Neuronal stem cell (in vitro differentiated cells): Measurements from ENCODE around the gene MCF2L2.

Experiments used
- DNase-seq: peaks from one replicate; pipeline ENCODE4 v3.0.0-alpha.2; 2013; ENCODE audit warnings: low spot score
- H2AFZ ChIP-seq: one replicate; pipeline ENCODE4 v1.6.1; 2013; ENCODE audit warnings: mild to moderate bottlenecking, low read length, inconsistent platforms
- H2AK5ac ChIP-seq: 2 replicates; pipeline ENCODE4 v1.6.1; 2013; ENCODE audit warnings: low read depth, mild to moderate bottlenecking, inconsistent platforms, low read length, moderate library complexity, mixed read lengths
- H2BK120ac ChIP-seq: 2 replicates; pipeline ENCODE4 v1.6.1; 2013; ENCODE audit warnings: low read depth, mild to moderate bottlenecking, inconsistent platforms, low read length, moderate library complexity, mixed read lengths
- H2BK12ac ChIP-seq: one replicate; pipeline ENCODE4 v1.6.1; 2013; ENCODE audit warnings: low read length, inconsistent platforms
- H2BK15ac ChIP-seq: 2 replicates; pipeline ENCODE4 v1.6.1; 2013; ENCODE audit warnings: mild to moderate bottlenecking, low read length, inconsistent platforms, mixed read lengths
- H2BK5ac ChIP-seq: one replicate; pipeline ENCODE4 v1.6.1; 2013; ENCODE audit warnings: inconsistent platforms, mild to moderate bottlenecking, low read length, moderate library complexity
- H3K14ac ChIP-seq: one replicate; pipeline ENCODE4 v1.6.1; 2013; ENCODE audit warnings: low read length, inconsistent platforms
- H3K18ac ChIP-seq: 2 replicates; pipeline ENCODE4 v1.6.1; 2013; ENCODE audit warnings: low read length, inconsistent platforms
- H3K23ac ChIP-seq: 2 replicates; pipeline ENCODE4 v1.6.1; 2013; ENCODE audit warnings: low read depth, mild to moderate bottlenecking, mixed read lengths, low read length, inconsistent platforms; ENCODE audit not compliant: poor library complexity
- H3K27ac ChIP-seq: replicated peaks from 3 replicates; pipeline ENCODE4 v1.5.1; 2013; ENCODE audit warnings: low read length, inconsistent platforms
- H3K27me3 ChIP-seq, 3 experiments: 2 replicates each; pipeline ENCODE4 v1.6.1; 2013; ENCODE audit warnings: low read length in 3 of 3, mild to moderate bottlenecking in 2 of 3, inconsistent platforms in 1 of 3, low read depth in 1 of 3, mixed read lengths in 1 of 3, moderate library complexity in 1 of 3; ENCODE audit not compliant: control insufficient read depth in 3 of 3, insufficient read depth in 3 of 3
- H3K36me3 ChIP-seq, 2 donors: replicated peaks in 1 of 2; 2 replicates each; pipeline ENCODE4 v1.6.1; 2013; ENCODE audit warnings: low read length in 2 of 2; ENCODE audit not compliant: control insufficient read depth in 2 of 2, insufficient read depth in 2 of 2
- H3K4ac ChIP-seq: 2 replicates; pipeline ENCODE4 v1.6.1; 2013; ENCODE audit warnings: inconsistent platforms, mild to moderate bottlenecking, low read length, moderate library complexity
- H3K4me1 ChIP-seq, 2 donors: 1 replicate in 1 of 2; 2 replicates in 1 of 2; pipeline ENCODE4 v1.6.1; 2013; ENCODE audit warnings: low read length in 2 of 2, low read depth in 1 of 2; ENCODE audit not compliant: control insufficient read depth in 2 of 2, insufficient read depth in 1 of 2
- H3K4me2 ChIP-seq: one replicate; pipeline ENCODE4 v1.6.1; 2013; ENCODE audit warnings: mild to moderate bottlenecking, low read length, inconsistent platforms; ENCODE audit not compliant: insufficient read depth, poor library complexity, severe bottlenecking
- H3K4me3 ChIP-seq, 2 donors: 2 replicates each; pipeline ENCODE4 v1.5.1; 2013; ENCODE audit warnings: low read length in 2 of 2, mild to moderate bottlenecking in 2 of 2, inconsistent platforms in 1 of 2, moderate library complexity in 1 of 2
- H3K79me1 ChIP-seq: one replicate; pipeline ENCODE4 v1.6.1; 2013; ENCODE audit warnings: low read depth, mild to moderate bottlenecking, inconsistent platforms, low read length, moderate library complexity
- H3K9ac ChIP-seq: one replicate; pipeline ENCODE4 v1.6.1; 2013; ENCODE audit warnings: mild to moderate bottlenecking, low read depth, low read length, inconsistent platforms; ENCODE audit not compliant: poor library complexity
- H3K9me3 ChIP-seq, 2 donors: replicated peaks in 1 of 2; 2 replicates each; pipeline versions ENCODE3 to v1.6.1; 2013; ENCODE audit warnings: low read length in 2 of 2, mild to moderate bottlenecking in 2 of 2, inconsistent platforms in 1 of 2, low read depth in 1 of 2, mixed read lengths in 1 of 2, moderate library complexity in 1 of 2; ENCODE audit not compliant: control insufficient read depth in 2 of 2, insufficient read depth in 1 of 2
- H4K8ac ChIP-seq: one replicate; pipeline ENCODE4 v1.6.1; 2013; ENCODE audit warnings: low read depth, mild to moderate bottlenecking, inconsistent platforms, low read length, moderate library complexity
- H4K91ac ChIP-seq: one replicate; pipeline ENCODE4 v1.6.1; 2013; ENCODE audit warnings: low read length, low read depth, mild to moderate bottlenecking, inconsistent platforms; ENCODE audit not compliant: poor library complexity
- WGBS, 2 donors: extraction: QIAGEN DNeasy Blood & Tissue Kit; methylation state at CpG; one replicate each; pipeline ENCODE4 v1.1.7; 2013; ENCODE audit warnings: missing lambda C conversion rate in 2 of 2, mixed read lengths in 1 of 2; ENCODE audit not compliant: insufficient read length in 2 of 2, insufficient replicate concordance in 1 of 2; ENCODE audit errors: extremely low coverage in 2 of 2; 5-methylcytosine and 5-hydroxymethylcytosine counted together

Gene MCF2L2

DNA sequence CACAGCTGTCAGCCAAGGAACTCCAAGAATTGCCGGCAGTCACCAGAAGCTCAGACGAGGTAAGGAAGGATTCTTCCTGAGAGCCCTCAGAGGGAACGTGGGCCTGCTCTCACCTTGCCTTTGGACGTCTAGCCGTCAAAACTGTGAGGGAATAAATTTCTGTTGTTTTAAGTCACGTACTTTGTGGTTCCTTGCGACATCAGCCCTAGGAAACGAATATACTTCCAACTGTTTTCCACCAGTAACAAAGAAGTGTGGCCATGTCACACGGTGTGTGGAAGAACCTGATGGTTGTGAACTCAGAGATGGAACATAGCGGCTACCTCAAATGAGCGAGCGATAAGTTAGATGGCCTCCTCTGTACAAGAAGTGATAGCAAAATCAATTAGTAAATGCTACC lies 216.3 kb downstream of the MCF2L2 start:
- Histone ChIP-seq H4K8ac (no peak overlapping the region), H3K36me3 (no peaks in the 10 kb centered on the region), H3K79me1 (no peaks in the 10 kb centered on the region), H2BK120ac (no peak overlapping the region), H3K9ac (no peak overlapping the region), H2BK15ac (no peak overlapping the region), H3K4me1 (no peaks in the 10 kb centered on the region), H3K23ac (no peak overlapping the region), H2BK5ac (no peak overlapping the region), H3K4ac (no peak overlapping the region), H3K14ac (no peak overlapping the region), H2AK5ac (no peak overlapping the region), H3K9me3 (peaks cover 0 to 2% of the 10 kb centered on the region in 2 donors), H3K4me2 (no peak overlapping the region), H3K18ac (no peak overlapping the region), H2BK12ac (no peak overlapping the region), H3K27ac (no peak overlapping the region), H3K27me3 (peaks cover 0 to 8% (median 0%) of the 10 kb centered on the region in 3 experiments), H3K4me3 (no peak overlapping the region), H4K91ac (no peak overlapping the region), H2AFZ (no peak overlapping the region)
- WGBS, 2 donors = no CpG with 5 or more reads among the region's 12 CpGs
- DNase-seq = no peak

DNA sequence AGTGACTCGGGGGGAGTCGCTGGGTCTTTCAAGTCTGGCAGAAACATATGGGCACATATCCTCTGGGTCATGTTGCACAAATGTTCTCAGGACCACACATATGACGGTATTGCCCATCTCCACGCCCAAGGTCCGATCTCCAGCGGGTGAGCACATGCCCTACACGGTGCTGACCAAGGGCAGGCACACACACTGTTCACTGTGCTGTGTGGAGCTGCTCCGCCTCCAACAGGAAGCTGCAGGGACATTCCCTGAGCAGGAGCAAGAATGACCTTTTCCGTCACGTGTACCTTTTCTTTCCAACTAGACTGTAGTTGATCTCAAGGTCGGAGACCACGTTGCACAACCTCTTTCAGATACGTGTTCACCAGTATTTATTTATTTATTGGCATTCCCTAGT lies 217.1 kb downstream of the MCF2L2 start:
- WGBS, 2 donors = no CpG with 5 or more reads among the region's 13 CpGs
- no peak overlapping the region for H3K4ac ChIP-seq
- H2BK15ac ChIP-seq = no peak overlapping the region
- no peak overlapping the region for H3K23ac ChIP-seq
- H2BK12ac ChIP-seq = no peak overlapping the region
- DNase-seq = no peak
- H3K9ac ChIP-seq = no peak overlapping the region
- H3K14ac ChIP-seq = no peak overlapping the region
- no peak overlapping the region for H3K4me3 ChIP-seq
- no peak overlapping the region for H3K18ac ChIP-seq
- H3K4me1 ChIP-seq = no peaks in the 10 kb centered on the region
- H2AFZ ChIP-seq = no peak overlapping the region
- H2BK5ac ChIP-seq = no peak overlapping the region
- H2BK120ac ChIP-seq = no peak overlapping the region
- no peak overlapping the region for H4K91ac ChIP-seq
- no peaks in the 10 kb centered on the region for H3K36me3 ChIP-seq
- H3K79me1 ChIP-seq = no peaks in the 10 kb centered on the region
- H3K27ac ChIP-seq = no peak overlapping the region
- H3K27me3 ChIP-seq = peaks cover 0 to 10% (median 0%) of the 10 kb centered on the region in 3 experiments
- H2AK5ac ChIP-seq = no peak overlapping the region
- no peak overlapping the region for H3K4me2 ChIP-seq
- H3K9me3 ChIP-seq = peaks cover 0 to 2% of the 10 kb centered on the region in 2 donors
- no peak overlapping the region for H4K8ac ChIP-seq

DNA sequence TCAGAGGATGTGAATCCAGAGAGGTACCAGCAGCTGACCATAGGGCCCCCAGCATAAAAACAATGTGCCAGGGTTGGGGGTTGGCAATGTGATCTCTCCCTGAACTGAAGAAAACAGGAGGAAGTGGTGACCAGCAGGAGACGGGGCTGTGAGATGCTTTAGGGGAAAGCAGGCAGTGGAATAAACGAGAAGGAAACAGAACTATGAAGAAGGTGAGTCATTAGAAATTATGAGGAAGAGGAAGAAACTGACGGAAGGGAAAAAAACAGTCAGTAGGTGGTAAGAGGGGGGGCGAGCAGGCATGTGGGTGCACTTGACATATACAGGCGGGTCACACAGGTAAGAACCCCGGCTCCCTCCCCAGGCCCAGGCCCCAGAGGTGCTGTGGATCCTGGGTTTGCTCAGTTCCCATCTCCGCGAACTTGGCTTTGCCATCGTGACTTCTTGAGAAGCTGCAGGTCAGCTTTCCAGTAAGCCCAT lies 217.5 kb downstream of the MCF2L2 start:
- H3K9ac ChIP-seq = no peak overlapping the region
- no peaks in the 10 kb centered on the region for H3K79me1 ChIP-seq
- no peaks in the 10 kb centered on the region for H3K4me1 ChIP-seq
- no peak overlapping the region for H3K18ac ChIP-seq
- no peak overlapping the region for H3K14ac ChIP-seq
- H3K9me3 ChIP-seq = peaks cover 0 to 2% of the 10 kb centered on the region in 2 donors
- no peak overlapping the region for H2BK120ac ChIP-seq
- no peak overlapping the region for H2BK5ac ChIP-seq
- H2BK12ac ChIP-seq = no peak overlapping the region
- no peak overlapping the region for H4K8ac ChIP-seq
- no peak overlapping the region for H2AFZ ChIP-seq
- DNase-seq = no peak
- H3K27me3 ChIP-seq = peaks cover 0 to 10% (median 0%) of the 10 kb centered on the region in 3 experiments
- WGBS, 2 donors = no CpG with 5 or more reads among the region's 9 CpGs
- H3K4me3 ChIP-seq = no peak overlapping the region
- no peak overlapping the region for H3K4me2 ChIP-seq
- no peak overlapping the region for H3K23ac ChIP-seq
- no peak overlapping the region for H4K91ac ChIP-seq
- H3K27ac ChIP-seq = no peak overlapping the region
- no peak overlapping the region for H2AK5ac ChIP-seq
- H2BK15ac ChIP-seq = no peak overlapping the region
- H3K4ac ChIP-seq = no peak overlapping the region
- no peaks in the 10 kb centered on the region for H3K36me3 ChIP-seq

DNA sequence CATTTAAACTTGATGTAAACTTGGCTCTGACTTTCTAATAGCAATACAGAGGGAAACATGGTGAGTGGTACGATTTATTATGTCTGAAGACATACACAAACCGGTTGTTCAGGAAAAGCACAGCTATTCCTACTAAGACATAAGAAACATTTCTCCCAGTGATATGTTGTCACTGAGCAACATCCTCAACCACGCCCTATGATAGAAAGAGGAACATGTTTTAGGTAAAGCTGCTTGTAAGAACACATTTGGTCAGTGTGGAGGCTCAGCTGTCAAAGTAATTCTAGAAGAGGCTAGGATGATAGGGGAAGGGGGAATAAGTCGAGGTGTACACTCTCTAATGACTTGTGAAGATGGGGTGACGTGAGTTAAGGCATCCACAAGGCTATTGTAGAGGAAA lies 218.1 kb downstream of the MCF2L2 start:
- no peaks in the 10 kb centered on the region for H3K4me1 ChIP-seq

More for the DNA sequence above, 218.1 kb downstream of the MCF2L2 start:
- Histone ChIP-seq H2BK12ac (no peak overlapping the region), H3K9me3 (peaks cover 0 to 2% of the 10 kb centered on the region in 2 donors), H3K4me2 (no peak overlapping the region), H3K18ac (no peak overlapping the region), H3K9ac (no peak overlapping the region), H3K4ac (no peak overlapping the region), H2BK15ac (no peak overlapping the region), H2BK120ac (no peak overlapping the region), H2AK5ac (no peak overlapping the region), H2BK5ac (no peak overlapping the region), H2AFZ (no peak overlapping the region), H3K36me3 (no peaks in the 10 kb centered on the region), H4K91ac (no peak overlapping the region), H3K23ac (no peak overlapping the region), H3K27me3 (peaks cover 0 to 10% (median 0%) of the 10 kb centered on the region in 3 experiments), H3K27ac (no peak overlapping the region), H3K79me1 (no peaks in the 10 kb centered on the region), H4K8ac (no peak overlapping the region), H3K4me3 (no peak overlapping the region), H3K14ac (no peak overlapping the region)
- DNase-seq = no peak
- no CpG with 5 or more reads among the region's 5 CpGs for WGBS, 2 donors
